K562 treated with DMSO at 1 percent for 48 hours (cell line): ENCODE results near the gene SPTSSB. TPM values are rescaled to one million over a fixed set of nuclear protein-coding genes. Genes with fewer than 3 reads are reported as not detected.

Experiments
- total RNA-seq: library from RNA; unstranded; fragments of 300-600 nt; gene quantifications from 2 replicates; pipeline ENCODE4 v1.2.3, GENCODE V29; 2022; ENCODE audit warnings: low replicate concordance; ENCODE audit errors: extremely low read depth

Gene SPTSSB
- total RNA-seq = not detected in 2 replicates

GRCh38 chr3:161371441-161372320 lies at the start of gene SPTSSB:
Gene SPTSSB, minus strand, starts transcription at chr3:161371517. Its CDS starts 25,194 bp downstream, at chr3:161346323.

Other genes starting within 250 kb of the SPTSSB start
- gene NMD3, start 150.2 kb downstream of the SPTSSB start, total RNA-seq = not detected in 2 replicates
- not detected in 2 replicates for gene OTOL1, start 125.3 kb upstream of the SPTSSB start, total RNA-seq